Measurements from ENCODE around the gene PARP16. TPM values are rescaled to one million over a fixed set of nuclear protein-coding genes. Genes with fewer than 3 reads are reported as not detected.

PARP16 gene
- total and polyA plus RNA-seq, 9 of the 15 experiments (the other 6 are each of a cell fraction or from before 2014, with no cell fraction given) = 3.0 to 9.9 (median 5.8) TPM

- TF ChIP-seq ZNF592 (IDR thresholded peaks at IDR 0.05) (peak; percentile 89), CREB3 (tag; conservative IDR thresholded peaks at IDR 0.05; ENCODE audit: low read depth) (peak; percentile 47; the same call in 1 of the 2 replicates), ZEB2 (IDR thresholded peaks at IDR 0.05) (peak; percentile 86), THRAP3 (IDR thresholded peaks at IDR 0.05; ENCODE audit: borderline replicate concordance) (0 out of 2 replicates have a peak, but pooled peaks have one; percentile 47), CBX3 (IDR thresholded peaks at IDR 0.05; ENCODE audit: borderline replicate concordance in 1 of 2, low read length in 2 of 2) (peak in 1 of 2 experiments; percentile 53; a peak in 1 of 3 replicates), BHLHE40 (IDR thresholded peaks at IDR 0.05; ENCODE audit: low read length) (no peak), ZNF274 (IDR thresholded peaks at IDR 0.05; ENCODE audit: borderline replicate concordance, low read depth, low read length) (no peak), MYBL2 (IDR thresholded peaks at IDR 0.05; ENCODE audit: low read depth) (peak; percentile 39; the same call in 1 of the 2 replicates), MYBL2 (CRISPR knock-in tag; IDR thresholded peaks at IDR 0.05; ENCODE audit: borderline replicate concordance) (no peak), CLOCK (CRISPR knock-in tag; IDR thresholded peaks at IDR 0.05; ENCODE audit: borderline replicate concordance) (no peak), MAX (CRISPR knock-in tag; IDR thresholded peaks at IDR 0.05) (peak; percentile 67), SOX6 (IDR thresholded peaks at IDR 0.05) (no peak), ZNF134 (CRISPR knock-in tag; conservative IDR thresholded peaks at IDR 0.05) (no peak), ZNF384 (IDR thresholded peaks at IDR 0.05; ENCODE audit: low read depth, low read length) (no peak), FOXM1 (IDR thresholded peaks at IDR 0.05; ENCODE audit: low read depth) (0 out of 2 replicates have a peak, but pooled peaks have one; percentile 18), FOXM1 (CRISPR knock-in tag; IDR thresholded peaks at IDR 0.05; ENCODE audit: low read depth) (no peak), CXXC5 (CRISPR knock-in tag; IDR thresholded peaks at IDR 0.05) (peak; percentile 49; the same call in 1 of the 2 replicates), JUND (IDR thresholded peaks at IDR 0.05; ENCODE audit: borderline replicate concordance, low read depth, low read length) (no peak), JUND (tag; IDR thresholded peaks at IDR 0.05; ENCODE audit: borderline replicate concordance, low read depth, low read length) (peak; percentile 15; the same call in 1 of the 3 replicates), SAP30 (IDR thresholded peaks at IDR 0.05; ENCODE audit: borderline replicate concordance, insufficient read depth, low read depth, low read length, poor library complexity, severe bottlenecking) (no peak)
These were observed 17.2 kb upstream of the PARP16 start (continued) for GRCh38 chr15:65303687-65304380.

All from K562 (cell line).